AG04450 (cell line): ENCODE measurements around the gene AURKA. TPM values are rescaled to one million over a fixed set of nuclear protein-coding genes. Genes with fewer than 3 reads are reported as not detected.

Experiments used
- CTCF ChIA-PET: fragments of 300-600, 350-600 bp; formaldehyde crosslinking; extraction: SDS; loops from one replicate; lab custom pipeline; 2022; ENCODE audit warnings: antibody characterized with exemption, inconsistent platforms; lab: Charles Lee
- POLR2A ChIA-PET: fragments of 350-600 bp; formaldehyde crosslinking; extraction: SDS; loops from one replicate; lab custom pipeline; 2021; ENCODE audit warnings: antibody characterized with exemption, inconsistent platforms; lab: Yijun Ruan, JAX
- DNase-seq: peaks from one replicate; pipeline ENCODE4 v3.0.0-alpha.2; 2011; ENCODE audit warnings: low read depth, low spot score
- H3K27ac ChIP-seq: one replicate; pipeline ENCODE4 v1.5.1; 2012; ENCODE audit warnings: low read depth, low read length, control low read depth
- H3K27me3 ChIP-seq: one replicate; pipeline ENCODE4 v1.6.0; 2012; ENCODE audit warnings: low read length; ENCODE audit not compliant: control insufficient read depth, insufficient read depth
- H3K4me3 ChIP-seq: 2 replicates; pipeline ENCODE4 v1.5.1; 2011; ENCODE audit warnings: mild to moderate bottlenecking, low read depth, low read length, control low read depth
- H3K9me3 ChIP-seq: 2 replicates; pipeline ENCODE4 v1.5.1; 2012; ENCODE audit warnings: low read length; ENCODE audit not compliant: control insufficient read depth, insufficient read depth
- polyA plus RNA-seq: library from polyadenylated mRNA; depleted of rRNA; stranded (reverse); fragments of >200 nt; gene quantifications from 2 replicates; pipeline ENCODE4 v1.2.3, GENCODE V29; 2011
- TF ChIP-seq, protein P1 (sequence below): IDR thresholded peaks from 2 replicates; pipeline ENCODE4 v1.5.1; 2011; ENCODE audit warnings: low read depth, low read length, control low read depth, inconsistent platforms

AURKA gene
- polyA plus RNA-seq, 1 experiment: 31.0 TPM

GRCh38 chr20:56358600-56359211, 33.3 kb downstream of the AURKA start, which contains the start of gene FAM210B:
Gene FAM210B (plus strand): TSS chr20:56358974. CDS start chr20:56359006, 32 bp downstream.
- Histone ChIP-seq H3K27ac (peak within 1 kb of the TSS; percentile 65), H3K9me3 (no peaks in the 10 kb centered on the region; the same call in 1 of the 2 replicates), H3K4me3 (peak within 1 kb of the TSS; percentile 78), H3K27me3 (peaks cover 2% of the 10 kb centered on the region)
- POLR2A ChIA-PET: interaction anchor here (0.5 to 1.4 kb wide), 3 partner anchors 16 to 87 kb away, joined by 3 to 6 read pairs (median 5); partner anchors contain the start of genes AURKA and CSTF1
- DNase-seq: peak; percentile 57
- TF ChIP-seq, protein P1, sequence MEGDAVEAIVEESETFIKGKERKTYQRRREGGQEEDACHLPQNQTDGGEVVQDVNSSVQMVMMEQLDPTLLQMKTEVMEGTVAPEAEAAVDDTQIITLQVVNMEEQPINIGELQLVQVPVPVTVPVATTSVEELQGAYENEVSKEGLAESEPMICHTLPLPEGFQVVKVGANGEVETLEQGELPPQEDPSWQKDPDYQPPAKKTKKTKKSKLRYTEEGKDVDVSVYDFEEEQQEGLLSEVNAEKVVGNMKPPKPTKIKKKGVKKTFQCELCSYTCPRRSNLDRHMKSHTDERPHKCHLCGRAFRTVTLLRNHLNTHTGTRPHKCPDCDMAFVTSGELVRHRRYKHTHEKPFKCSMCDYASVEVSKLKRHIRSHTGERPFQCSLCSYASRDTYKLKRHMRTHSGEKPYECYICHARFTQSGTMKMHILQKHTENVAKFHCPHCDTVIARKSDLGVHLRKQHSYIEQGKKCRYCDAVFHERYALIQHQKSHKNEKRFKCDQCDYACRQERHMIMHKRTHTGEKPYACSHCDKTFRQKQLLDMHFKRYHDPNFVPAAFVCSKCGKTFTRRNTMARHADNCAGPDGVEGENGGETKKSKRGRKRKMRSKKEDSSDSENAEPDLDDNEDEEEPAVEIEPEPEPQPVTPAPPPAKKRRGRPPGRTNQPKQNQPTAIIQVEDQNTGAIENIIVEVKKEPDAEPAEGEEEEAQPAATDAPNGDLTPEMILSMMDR: no peak
- CTCF ChIA-PET: interaction anchor here (0.7 to 2.8 kb wide), 3 partner anchors 15 to 281 kb away, joined by 4 to 9 read pairs (median 4); no protein-coding TSS in a partner anchor

DNA sequence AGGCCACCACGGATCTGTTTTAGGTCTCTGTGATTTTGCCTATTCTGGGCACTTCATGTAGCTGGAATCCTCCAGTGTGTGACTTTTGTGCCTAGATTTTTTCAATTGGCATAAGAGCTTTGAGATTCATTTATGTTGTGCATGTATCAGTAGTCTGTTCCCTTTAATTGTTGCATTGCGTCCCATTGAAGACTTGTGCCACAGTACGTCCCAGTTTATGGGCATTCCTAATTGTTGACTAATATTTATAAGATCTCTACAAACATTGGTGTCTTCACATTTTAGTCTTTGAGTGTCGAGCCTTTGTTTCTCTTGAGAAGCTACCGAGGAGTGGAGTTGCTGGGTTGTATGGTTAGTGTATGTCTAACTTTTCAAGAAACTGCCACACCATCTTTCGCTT, 33.9 kb downstream of the AURKA start:
- Histone ChIP-seq H3K27ac (no peak overlapping the region), H3K9me3 (no peaks in the 10 kb centered on the region; the same call in 1 of the 2 replicates), H3K4me3 (no peak overlapping the region), H3K27me3 (peaks cover 2% of the 10 kb centered on the region)
- DNase-seq: no peak
- ChIA-PET POLR2A (interaction anchor here (1.4 kb wide), 1 partner anchor 34 kb away, joined by 5 read pairs; the partner anchor contains the start of genes AURKA and CSTF1), CTCF (interaction anchor here (2.8 kb wide), 1 partner anchor 14 kb away, joined by 9 read pairs; no protein-coding TSS in a partner anchor)
- TF ChIP-seq, protein P1: no peak

GRCh38 chr20:56353356-56353755, 38.7 kb downstream of the AURKA start:
- TF ChIP-seq, protein P1: no peak
- CTCF ChIA-PET: no interaction called here
- POLR2A ChIA-PET: no interaction called here
- no peak overlapping the region for H3K27ac ChIP-seq
- H3K27me3 ChIP-seq: peaks cover 2% of the 10 kb centered on the region
- H3K9me3 ChIP-seq: no peaks in the 10 kb centered on the region
- no peak overlapping the region for H3K4me3 ChIP-seq
- no peak for DNase-seq

DNA sequence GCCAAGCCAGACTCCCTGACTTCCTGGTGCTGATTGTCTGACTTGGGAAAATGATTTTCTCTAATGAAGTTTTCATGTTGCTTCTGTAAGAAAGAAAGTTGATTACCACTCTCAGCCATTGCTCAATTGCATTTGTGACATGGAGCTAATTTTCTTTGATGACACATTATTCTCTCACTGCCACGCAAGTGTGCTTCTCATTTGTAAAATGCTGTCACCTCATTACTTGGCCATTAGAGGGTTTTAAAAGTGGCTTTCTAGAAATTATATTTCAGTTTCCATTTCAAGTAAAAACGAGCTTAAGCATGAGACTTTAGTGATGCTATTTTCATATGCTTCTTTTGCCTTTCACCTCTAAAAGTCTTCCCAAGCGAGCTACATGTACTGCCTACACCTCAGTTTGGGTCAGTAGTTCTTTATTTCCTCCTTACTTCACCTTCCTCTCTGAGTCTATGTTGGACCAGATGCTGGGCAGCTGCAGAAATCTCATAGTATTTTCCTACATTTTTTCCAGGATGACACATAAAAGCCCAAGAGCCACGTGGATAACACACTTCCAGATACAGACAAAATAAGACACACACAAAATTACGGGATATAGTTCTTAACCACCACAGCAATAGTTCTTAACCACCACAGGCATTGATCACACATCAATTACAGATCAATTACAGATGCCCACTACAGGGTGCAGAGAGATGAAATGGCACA, 39.5 kb downstream of the AURKA start:
- ChIA-PET POLR2A (no interaction called here), CTCF (no interaction called here)
- Histone ChIP-seq H3K27ac (no peak overlapping the region), H3K27me3 (peaks cover 4% of the 10 kb centered on the region), H3K9me3 (no peaks in the 10 kb centered on the region), H3K4me3 (no peak overlapping the region)
- no peak for DNase-seq
- TF ChIP-seq, protein P1: no peak

DNA sequence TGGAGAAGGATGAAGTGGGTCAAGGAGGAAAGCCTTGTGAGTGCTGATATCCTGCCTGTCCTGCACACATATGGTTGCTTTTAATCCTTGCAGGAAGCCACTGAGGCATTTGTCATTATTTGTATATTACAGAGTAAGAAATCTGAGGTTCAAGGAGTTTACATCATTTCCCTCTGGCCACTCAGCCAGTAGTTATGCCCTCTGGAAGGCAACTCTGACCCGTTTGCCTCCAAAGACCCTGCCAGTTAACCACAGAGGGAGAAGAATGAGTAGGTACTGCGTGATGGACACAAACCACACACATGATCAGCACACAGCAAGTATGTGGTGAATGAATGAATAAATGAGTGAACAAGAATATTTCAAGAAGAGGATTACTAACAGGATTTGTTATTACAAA, 41.2 kb downstream of the AURKA start:
- H3K4me3 ChIP-seq: no peak overlapping the region
- H3K9me3 ChIP-seq: no peaks in the 10 kb centered on the region
- H3K27ac ChIP-seq: no peak overlapping the region
- ChIA-PET POLR2A (no interaction called here), CTCF (no interaction called here)
- H3K27me3 ChIP-seq: peaks cover 2% of the 10 kb centered on the region
- TF ChIP-seq, protein P1: no peak
- no peak for DNase-seq
